ENCODE data around the gene PRXL2A.

- TF ChIP-seq CTCF (IDR thresholded peaks at IDR 0.05) (no peak), POLR2A (IDR thresholded peaks at IDR 0.05) (no peak)
Measured at GRCh38 chr10:80443531-80443974, 35.2 kb downstream of the PRXL2A start.

All from lower leg skin (tissue), 3 donors.